ENCODE data around the gene SH3BP5L. TPM values are rescaled to one million over a fixed set of nuclear protein-coding genes. Genes with fewer than 3 reads are reported as not detected.
A peak's percentile ranks its signal among the peaks of the same experiment; 100 is the strongest.

The SH3BP5L gene
- total and polyA plus RNA-seq, 2 of the 13 experiments (the other 11 are each of a cell fraction or from before 2014, with no cell fraction given) = 10.3 to 14.9 TPM

DNA sequence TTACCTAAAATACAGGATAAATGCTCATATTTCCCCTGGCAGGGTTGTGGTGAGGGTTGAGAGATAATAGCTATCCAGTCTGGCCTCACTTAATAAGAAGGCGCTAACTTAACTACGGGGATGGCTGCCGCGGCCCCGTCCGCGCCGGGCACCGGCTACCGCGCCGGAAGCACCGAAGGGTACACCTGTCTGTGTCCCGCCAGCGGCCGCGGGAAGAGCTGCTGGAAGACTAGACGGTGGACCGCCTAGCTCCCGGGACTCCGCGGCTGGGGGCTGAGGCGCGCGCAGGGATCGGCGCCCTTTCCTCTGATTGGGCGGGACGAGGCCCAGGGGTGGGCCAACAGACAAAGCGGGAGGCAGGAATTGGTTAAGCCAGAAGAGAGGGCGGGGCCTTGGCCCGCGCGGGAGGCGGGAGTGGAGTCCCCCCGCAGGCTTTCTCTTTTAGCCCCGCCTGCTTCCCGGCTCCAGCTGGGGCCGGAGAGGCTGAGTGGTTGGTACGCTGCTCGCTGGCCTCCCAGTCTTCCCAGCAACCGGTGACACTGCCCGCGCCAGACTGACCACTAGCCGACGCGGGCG is 12.2 kb upstream of the SH3BP5L start, which contains the start of gene ZNF672 (continued):
- TF ChIP-seq, protein P1, sequence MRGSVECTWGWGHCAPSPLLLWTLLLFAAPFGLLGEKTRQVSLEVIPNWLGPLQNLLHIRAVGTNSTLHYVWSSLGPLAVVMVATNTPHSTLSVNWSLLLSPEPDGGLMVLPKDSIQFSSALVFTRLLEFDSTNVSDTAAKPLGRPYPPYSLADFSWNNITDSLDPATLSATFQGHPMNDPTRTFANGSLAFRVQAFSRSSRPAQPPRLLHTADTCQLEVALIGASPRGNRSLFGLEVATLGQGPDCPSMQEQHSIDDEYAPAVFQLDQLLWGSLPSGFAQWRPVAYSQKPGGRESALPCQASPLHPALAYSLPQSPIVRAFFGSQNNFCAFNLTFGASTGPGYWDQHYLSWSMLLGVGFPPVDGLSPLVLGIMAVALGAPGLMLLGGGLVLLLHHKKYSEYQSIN (CRISPR knock-in tag; IDR thresholded peaks at IDR 0.05; ENCODE audit: borderline replicate concordance) = no peak
- no peak for TF ChIP-seq ZSCAN29 (CRISPR knock-in tag; conservative IDR thresholded peaks at IDR 0.05)
- TF ChIP-seq ZNF260 (CRISPR knock-in tag; IDR thresholded peaks at IDR 0.05; ENCODE audit: borderline replicate concordance, low read depth) = no peak
- TF ChIP-seq POLR2AphosphoS5 (IDR thresholded peaks at IDR 0.05; ENCODE audit: low read depth, low read length) = peak; percentile 80
- TF ChIP-seq IRF2 (CRISPR knock-in tag; IDR thresholded peaks at IDR 0.05) = 0 out of 2 replicates have a peak, but pooled peaks have one; percentile 51
- TF ChIP-seq, protein P2, sequence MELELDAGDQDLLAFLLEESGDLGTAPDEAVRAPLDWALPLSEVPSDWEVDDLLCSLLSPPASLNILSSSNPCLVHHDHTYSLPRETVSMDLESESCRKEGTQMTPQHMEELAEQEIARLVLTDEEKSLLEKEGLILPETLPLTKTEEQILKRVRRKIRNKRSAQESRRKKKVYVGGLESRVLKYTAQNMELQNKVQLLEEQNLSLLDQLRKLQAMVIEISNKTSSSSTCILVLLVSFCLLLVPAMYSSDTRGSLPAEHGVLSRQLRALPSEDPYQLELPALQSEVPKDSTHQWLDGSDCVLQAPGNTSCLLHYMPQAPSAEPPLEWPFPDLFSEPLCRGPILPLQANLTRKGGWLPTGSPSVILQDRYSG (CRISPR knock-in tag; IDR thresholded peaks at IDR 0.05) = no peak
- no peak for TF ChIP-seq TBX3 (IDR thresholded peaks at IDR 0.05; ENCODE audit: borderline replicate concordance)
- TF ChIP-seq MIER2 (CRISPR knock-in tag; IDR thresholded peaks at IDR 0.05) = 0 out of 2 replicates have a peak, but pooled peaks have one; percentile 13
- TF ChIP-seq, protein P3, sequence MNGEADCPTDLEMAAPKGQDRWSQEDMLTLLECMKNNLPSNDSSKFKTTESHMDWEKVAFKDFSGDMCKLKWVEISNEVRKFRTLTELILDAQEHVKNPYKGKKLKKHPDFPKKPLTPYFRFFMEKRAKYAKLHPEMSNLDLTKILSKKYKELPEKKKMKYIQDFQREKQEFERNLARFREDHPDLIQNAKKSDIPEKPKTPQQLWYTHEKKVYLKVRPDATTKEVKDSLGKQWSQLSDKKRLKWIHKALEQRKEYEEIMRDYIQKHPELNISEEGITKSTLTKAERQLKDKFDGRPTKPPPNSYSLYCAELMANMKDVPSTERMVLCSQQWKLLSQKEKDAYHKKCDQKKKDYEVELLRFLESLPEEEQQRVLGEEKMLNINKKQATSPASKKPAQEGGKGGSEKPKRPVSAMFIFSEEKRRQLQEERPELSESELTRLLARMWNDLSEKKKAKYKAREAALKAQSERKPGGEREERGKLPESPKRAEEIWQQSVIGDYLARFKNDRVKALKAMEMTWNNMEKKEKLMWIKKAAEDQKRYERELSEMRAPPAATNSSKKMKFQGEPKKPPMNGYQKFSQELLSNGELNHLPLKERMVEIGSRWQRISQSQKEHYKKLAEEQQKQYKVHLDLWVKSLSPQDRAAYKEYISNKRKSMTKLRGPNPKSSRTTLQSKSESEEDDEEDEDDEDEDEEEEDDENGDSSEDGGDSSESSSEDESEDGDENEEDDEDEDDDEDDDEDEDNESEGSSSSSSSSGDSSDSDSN (CRISPR knock-in tag; IDR thresholded peaks at IDR 0.05) = peak; percentile 3; the same call in 1 of the 2 replicates
- no peak for TF ChIP-seq THYN1 (CRISPR knock-in tag; IDR thresholded peaks at IDR 0.05; ENCODE audit: borderline replicate concordance, low read depth)
- TF ChIP-seq, protein P4, sequence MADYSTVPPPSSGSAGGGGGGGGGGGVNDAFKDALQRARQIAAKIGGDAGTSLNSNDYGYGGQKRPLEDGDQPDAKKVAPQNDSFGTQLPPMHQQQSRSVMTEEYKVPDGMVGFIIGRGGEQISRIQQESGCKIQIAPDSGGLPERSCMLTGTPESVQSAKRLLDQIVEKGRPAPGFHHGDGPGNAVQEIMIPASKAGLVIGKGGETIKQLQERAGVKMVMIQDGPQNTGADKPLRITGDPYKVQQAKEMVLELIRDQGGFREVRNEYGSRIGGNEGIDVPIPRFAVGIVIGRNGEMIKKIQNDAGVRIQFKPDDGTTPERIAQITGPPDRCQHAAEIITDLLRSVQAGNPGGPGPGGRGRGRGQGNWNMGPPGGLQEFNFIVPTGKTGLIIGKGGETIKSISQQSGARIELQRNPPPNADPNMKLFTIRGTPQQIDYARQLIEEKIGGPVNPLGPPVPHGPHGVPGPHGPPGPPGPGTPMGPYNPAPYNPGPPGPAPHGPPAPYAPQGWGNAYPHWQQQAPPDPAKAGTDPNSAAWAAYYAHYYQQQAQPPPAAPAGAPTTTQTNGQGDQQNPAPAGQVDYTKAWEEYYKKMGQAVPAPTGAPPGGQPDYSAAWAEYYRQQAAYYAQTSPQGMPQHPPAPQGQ (CRISPR knock-in tag; IDR thresholded peaks at IDR 0.05; ENCODE audit: borderline replicate concordance) = no peak
- peak; percentile 60 for TF ChIP-seq HNRNPLL (IDR thresholded peaks at IDR 0.05; ENCODE audit: low read depth, low read length, poor library complexity, severe bottlenecking)
- TF ChIP-seq, protein P5, sequence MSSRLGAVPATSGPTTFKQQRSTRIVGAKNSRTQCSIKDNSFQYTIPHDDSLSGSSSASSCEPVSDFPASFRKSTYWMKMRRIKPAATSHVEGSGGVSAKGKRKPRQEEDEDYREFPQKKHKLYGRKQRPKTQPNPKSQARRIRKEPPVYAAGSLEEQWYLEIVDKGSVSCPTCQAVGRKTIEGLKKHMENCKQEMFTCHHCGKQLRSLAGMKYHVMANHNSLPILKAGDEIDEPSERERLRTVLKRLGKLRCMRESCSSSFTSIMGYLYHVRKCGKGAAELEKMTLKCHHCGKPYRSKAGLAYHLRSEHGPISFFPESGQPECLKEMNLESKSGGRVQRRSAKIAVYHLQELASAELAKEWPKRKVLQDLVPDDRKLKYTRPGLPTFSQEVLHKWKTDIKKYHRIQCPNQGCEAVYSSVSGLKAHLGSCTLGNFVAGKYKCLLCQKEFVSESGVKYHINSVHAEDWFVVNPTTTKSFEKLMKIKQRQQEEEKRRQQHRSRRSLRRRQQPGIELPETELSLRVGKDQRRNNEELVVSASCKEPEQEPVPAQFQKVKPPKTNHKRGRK (CRISPR knock-in tag; IDR thresholded peaks at IDR 0.05) = no peak
- TF ChIP-seq RORA (CRISPR knock-in tag; IDR thresholded peaks at IDR 0.05) = no peak
- peak; percentile 88 for TF ChIP-seq ZNF430 (CRISPR knock-in tag; IDR thresholded peaks at IDR 0.05)
- no peak for TF ChIP-seq FOSL1 (CRISPR knock-in tag; IDR thresholded peaks at IDR 0.05; ENCODE audit: borderline replicate concordance)
- TF ChIP-seq, protein P6, sequence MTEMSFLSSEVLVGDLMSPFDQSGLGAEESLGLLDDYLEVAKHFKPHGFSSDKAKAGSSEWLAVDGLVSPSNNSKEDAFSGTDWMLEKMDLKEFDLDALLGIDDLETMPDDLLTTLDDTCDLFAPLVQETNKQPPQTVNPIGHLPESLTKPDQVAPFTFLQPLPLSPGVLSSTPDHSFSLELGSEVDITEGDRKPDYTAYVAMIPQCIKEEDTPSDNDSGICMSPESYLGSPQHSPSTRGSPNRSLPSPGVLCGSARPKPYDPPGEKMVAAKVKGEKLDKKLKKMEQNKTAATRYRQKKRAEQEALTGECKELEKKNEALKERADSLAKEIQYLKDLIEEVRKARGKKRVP (CRISPR knock-in tag; IDR thresholded peaks at IDR 0.05) = 0 out of 4 replicates have a peak, but pooled peaks of 1 of the 2 experiments have one; percentile 26
- no peak for TF ChIP-seq FOXO1 (CRISPR knock-in tag; IDR thresholded peaks at IDR 0.05)
- peak; percentile 65 for TF ChIP-seq AGO1 (IDR thresholded peaks at IDR 0.05; ENCODE audit: low read depth, low read length, poor library complexity, severe bottlenecking)
- TF ChIP-seq ZNF3 (CRISPR knock-in tag; IDR thresholded peaks at IDR 0.05) = no peak
